CD4-positive, alpha-beta T cell treated with Interleukin-6 for 4 hours (primary cell): ENCODE measurements around the gene PARD3B.

Source experiments
- DNase-seq: peaks from one replicate; pipeline ENCODE4 v3.0.0-alpha.2; 2020; ENCODE audit warnings: mixed read lengths

Gene PARD3B

DNA sequence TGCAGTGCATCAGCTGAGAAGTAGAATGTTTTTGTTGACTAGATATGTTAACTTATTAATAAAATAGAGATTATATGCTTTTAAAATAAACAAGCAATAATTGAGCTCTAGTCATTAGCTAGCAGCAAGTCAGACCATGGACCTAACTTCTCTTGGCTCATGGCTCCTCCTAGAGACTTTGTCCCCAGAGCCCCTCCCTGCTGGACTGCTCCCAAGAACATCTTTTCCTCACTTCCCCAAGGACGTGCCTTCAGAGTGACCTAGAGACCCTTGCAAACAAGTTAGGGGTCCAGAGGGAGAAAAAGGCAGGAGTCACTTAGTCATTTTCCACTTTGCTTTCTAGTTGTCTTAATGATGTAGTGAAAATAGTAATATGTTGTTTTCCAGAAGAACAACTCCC is 824.5 kb downstream of the PARD3B start:
- DNase-seq: no peak

DNA sequence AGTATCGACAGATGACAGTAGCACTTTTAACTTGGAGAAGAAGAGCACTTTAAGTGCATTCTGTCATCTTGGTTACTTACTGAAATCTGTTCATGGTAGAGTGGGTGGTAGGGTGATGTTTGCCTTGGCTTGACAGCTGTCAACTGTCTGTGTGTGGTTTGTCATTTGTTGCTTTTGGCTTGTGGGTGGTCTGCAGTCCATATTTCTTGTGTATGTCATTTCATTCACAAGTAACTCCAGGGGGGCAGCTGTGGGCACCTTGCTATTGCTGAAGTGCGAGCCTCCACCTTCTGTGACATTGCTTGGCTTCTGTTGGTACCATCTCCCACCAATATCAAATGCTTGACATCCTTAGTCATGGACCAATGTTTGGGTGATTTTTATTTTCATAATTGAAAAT is 825.5 kb downstream of the PARD3B start:
- no peak for DNase-seq

DNA sequence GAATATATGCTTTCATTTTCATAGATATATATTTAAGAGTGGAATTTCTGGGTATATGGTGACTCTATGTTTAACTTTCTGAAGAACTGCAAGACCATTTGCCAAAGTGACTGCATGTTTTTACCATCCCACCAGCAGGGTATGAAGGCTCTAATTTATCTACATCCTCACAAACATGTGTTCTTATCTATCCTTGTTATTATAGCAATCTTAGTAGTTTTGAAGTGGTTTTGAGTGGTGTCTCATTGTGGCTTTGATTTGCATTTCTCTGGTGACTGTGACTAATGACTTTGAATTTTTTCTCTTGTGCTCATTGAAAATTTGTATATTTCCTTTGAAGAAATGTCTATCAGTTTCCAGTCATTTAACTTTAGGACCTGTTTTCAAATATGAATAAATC is 826.9 kb downstream of the PARD3B start:
- DNase-seq: no peak

DNA sequence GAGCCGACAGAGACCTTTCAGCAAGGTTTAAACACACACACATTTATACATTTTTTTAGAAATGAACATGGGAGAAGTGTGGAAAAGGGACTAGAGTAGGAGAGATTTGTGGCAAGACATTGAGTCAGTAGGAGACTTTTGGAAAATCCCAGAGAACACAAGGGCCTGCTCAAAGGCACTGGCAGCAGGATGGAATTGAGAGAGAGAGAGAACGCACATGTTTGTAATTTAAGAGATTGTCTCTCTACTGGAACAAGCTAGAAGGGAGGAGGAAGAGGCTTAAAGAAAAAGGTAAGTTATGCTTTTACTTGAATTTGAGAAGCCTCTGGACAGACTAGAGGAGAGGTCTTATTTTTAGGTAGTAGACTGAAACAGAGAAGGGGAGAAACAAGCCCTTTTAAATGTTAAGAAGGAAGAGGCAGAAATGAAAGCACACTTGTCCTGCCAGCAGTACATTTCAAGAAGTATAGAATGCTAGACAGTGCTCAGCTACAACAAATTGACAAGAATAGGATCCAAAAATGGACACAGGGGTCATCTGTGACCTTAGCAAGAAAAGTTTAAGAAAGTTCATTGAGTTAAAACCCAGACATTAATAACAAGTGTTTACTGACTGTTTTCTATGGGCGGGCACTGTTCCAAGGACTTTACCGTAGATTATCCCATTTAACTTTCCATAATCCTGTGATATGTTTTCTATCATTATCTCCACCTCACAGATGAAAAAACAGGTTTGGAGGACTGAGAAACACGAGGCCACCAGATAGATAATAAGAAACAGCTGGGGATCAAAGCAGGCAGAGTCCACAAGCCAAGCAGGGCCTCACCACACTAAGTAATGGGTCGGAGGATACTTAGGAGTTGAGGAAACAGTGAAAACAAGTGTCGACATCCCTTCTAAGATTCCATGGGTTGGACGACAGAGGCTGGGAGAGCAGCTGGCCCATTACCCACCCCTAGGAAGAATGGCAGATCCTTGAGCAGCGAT is 830.5 kb downstream of the PARD3B start:
- no peak for DNase-seq

DNA sequence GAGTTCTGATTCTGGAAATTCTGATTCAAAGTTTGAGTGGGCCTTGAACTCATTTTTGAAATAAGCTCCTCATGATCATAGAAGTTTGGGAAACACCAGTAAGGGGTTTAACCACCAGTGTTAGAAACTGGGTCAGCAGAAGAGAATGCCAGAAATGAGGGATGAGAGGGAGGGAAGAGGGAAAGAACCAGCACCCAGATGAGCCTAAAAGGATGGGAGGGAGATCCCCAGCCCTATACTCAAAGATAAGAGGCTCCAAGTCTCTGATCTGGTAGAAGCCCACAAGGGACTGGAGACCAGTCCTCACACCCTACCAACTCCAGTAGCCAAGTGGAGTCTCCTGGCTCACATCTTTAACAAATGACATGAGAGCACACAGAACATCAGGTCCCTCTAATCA is 832.0 kb downstream of the PARD3B start:
- no peak for DNase-seq

DNA sequence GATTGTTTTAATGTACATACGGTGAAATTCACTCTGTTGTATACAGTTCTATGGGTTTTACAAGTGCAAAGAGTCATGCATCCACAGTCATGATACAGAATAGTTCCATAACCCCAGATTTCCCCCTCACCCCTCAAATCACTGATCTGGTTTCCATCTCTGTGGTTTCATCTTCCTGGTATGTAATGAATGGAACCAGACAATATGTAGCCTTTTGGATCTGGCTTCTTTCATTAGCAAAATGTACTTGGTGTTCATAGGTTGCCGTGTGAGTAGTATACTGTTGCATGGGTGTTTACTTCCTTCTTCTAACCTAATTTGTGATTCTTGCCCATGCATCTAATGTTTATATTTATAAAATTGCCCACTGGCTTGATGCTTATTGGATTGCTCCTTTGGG is 838.3 kb downstream of the PARD3B start:
- no peak for DNase-seq

DNA sequence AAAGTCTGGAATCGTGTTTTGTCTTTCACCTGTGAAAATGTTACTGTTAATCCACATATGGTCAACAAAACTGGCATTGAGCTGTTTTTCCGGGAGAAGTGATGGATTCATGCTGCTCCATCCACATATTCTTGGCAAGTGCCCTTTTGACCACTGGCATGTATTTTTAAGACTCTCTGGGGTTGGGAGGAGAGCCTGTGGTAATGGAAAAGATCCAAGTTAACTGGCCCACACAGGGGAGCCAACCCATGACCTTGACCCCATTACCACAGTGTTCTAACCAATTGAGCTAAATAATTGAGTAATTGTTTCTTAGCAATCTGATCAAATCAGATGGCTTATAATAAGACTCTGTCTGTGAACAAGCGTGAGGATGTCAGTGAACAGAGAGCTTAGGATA is 840.8 kb downstream of the PARD3B start:
- no peak for DNase-seq

DNA sequence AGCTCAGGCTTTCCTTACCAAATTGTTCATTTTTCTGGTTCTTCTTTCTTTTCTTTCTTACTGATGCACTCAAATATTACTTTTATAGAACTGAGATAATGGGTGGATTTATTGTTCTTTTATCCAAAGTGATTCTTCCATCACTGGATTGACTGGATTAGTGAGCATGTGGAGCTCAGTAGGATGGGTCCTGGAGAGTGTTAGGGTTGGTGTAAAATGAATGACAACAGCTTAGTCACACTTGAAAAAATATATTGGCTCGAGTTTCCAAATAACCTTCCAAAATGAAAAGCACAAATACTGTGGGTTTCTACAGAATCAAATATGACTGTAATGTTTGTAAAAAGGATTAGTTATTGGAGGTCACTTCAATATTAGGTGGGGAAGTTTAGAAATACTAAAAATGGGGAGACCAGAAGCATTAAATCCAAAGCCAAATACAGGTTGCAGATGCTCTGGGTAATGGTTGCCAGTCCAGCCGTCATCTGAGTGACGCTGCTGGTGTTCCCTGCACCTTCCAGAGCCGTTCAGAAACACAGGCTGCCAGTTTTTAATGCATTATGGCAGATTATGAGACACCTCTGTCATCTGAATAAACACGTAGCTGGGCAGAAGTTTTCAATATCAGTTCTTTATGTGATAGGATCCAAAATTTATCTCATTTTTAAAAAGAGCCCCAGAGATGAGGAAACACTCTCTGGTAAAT is 842.2 kb downstream of the PARD3B start:
- no peak for DNase-seq

DNA sequence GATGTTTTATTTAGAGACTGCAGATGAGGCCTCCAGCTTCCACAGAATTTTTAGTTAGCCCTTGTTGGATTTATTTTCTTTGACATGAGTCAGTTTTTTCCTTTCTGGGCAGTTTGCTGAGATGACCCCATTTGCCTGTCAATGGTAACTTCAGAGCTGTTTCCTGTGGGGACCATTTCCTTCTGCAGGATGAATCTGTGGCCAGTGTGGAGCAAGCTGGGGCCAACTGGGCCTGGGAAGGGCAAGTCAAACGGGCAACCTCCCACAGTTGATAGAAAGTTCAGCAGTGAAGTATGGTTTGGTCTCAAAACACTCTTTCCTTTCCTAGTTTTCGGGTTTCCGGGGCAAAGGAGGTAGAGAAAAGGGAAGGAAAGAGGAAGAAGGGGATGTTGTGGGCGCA is 845.6 kb downstream of the PARD3B start:
- no peak for DNase-seq

DNA sequence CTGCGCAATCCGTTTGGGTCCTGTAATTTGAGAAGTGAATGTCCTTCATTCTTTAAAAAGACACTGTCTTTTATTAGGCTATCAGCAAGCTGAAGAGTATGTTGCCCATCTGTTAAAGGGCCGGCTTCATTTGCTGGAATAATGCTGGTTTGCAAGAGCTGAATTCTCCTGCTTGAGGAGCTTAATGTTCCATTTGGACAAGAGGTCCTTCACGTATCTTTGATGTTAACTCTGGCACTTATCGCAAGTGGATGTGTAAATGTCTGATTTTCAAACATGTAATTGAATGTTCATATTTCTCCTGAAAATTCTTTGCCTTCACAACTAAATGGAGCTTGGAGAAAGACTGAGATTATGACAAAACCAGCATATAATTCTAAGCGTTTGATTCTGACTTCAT is 856.2 kb downstream of the PARD3B start:
- no peak for DNase-seq

DNA sequence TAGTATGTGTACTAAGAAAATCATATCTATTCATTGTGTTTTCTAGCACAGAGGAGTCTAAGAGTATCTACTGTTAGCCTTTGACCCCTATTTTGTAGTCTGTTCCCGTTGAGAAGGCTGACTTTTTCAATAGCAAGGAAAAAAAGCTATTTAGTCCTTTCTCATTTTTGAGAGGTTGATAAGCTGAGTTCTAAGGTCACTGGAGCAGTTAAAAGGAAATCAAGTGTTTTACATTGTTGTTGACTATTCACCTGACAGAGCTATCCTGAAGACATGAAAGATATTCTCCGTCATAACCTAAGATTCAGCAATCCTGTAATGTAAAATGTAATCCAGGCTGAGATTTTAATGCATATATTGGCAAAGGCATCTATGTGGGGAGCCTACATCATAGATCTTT is 856.7 kb downstream of the PARD3B start:
- DNase-seq: no peak

DNA sequence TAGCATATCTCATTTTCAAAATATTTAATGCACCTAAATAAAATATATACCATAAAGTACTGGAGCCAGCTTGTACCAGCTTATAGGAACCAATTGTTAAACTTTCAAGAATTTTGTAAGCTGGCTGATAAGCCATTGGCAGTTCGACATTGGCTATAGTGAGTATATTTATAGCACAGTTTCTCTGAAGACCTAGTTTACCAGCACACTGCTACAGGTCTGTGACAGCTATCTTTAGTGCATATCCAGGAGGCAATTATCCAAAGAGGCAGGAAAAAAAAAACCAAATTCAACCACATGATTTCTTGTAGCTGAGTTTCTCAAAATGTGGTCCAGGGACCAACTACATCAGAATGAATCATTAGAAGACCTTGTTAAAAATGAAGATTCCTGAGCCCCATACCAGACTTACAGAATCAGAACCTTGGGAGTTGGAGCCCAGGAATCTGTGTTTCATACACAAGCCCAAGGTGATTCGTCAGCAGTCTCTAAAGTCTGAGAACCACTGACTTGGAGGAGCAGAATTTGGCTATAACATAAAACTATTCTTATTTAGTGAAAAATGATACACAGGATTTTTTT is 858.1 kb downstream of the PARD3B start:
- DNase-seq: no peak

DNA sequence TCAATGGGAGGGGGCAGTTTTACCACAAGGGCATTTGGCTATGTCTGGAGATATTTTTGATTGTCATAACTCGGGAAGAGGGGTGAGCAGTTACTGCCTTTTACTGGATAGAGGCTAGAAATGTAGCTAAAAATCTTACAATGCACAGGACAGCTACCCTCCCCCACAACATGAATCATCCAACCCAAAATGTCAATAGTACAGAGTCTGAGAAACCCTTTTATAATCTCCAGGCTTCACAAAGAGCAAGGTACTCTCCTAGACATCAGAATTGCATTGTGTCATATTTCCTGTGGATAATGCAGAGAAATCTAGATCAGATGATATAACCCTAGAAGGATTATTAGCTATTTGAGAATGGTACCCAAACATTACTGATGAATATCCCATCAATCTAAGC is 859.9 kb downstream of the PARD3B start:
- no peak for DNase-seq

DNA sequence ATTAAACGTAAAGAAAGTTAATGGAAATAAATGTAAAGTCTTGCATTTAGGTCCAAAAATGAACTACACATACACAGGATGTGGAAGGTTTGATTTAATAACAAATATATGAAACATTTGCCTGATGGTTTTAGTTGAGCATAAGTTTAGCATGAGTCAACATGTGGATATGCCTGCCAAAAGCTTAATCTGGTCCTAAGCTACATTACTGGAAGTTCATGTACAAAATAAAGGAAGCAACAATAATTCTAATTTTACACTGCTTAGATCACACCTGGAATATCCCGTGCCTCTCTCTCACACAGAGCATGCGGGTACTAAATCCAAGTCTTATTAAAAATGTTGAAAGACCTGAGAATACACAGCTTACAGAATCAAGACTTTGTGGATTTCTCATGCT is 860.5 kb downstream of the PARD3B start:
- DNase-seq: no peak

DNA sequence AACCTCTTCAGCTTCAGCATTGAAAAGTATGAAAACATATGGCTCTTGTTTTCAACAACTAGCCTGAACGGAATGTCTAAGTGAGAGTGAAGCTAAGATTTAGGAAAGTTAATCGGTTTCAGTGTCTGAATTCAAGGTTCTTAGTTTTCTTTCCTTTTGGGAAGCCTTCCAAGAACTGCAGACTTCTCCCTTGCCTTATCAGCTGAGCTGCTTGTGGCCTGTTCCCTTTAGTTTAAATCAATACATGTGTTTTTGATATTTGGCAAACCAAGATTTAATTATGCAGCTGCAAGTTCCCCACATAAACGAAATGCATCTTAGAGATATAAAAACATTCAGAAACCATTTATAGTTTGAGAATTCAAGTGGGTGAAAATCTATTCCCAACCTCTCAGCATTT is 862.7 kb downstream of the PARD3B start:
- no peak for DNase-seq

DNA sequence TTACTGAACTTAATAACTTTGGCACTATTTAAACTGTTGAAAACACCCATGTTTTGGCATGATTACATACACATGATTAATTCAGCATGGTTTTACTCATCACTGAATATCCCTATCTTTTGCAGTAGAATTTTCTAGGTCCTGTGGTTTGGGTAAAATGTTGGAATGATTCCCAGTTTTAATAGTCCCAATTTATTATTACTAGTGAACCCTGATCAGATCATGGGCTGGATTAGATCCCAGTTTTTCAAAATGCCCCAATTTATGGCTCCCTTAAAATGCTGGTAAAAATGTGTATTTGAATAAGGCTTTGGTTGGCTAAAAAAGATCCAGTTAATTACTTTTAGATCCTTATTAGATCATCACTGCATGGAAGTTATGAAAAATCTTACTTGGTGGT is 863.4 kb downstream of the PARD3B start:
- no peak for DNase-seq

DNA sequence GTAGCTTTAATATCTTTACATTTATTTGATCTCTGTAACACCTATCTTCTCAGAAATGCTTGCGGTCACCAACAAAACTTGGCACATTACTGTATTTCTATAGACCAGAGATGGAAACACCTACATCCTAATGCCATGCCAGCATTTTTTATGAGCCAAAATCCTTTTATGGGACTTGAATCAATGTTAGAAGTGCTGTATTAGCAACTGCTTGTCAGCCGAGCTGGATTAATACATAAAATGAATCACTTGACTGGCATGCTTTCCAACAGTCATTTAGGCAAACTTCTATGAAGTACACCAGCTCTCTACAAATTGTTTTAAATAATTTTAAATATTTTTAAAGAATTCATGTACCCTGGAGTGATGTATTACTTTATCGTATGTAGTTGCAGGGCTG is 864.1 kb downstream of the PARD3B start:
- no peak for DNase-seq

DNA sequence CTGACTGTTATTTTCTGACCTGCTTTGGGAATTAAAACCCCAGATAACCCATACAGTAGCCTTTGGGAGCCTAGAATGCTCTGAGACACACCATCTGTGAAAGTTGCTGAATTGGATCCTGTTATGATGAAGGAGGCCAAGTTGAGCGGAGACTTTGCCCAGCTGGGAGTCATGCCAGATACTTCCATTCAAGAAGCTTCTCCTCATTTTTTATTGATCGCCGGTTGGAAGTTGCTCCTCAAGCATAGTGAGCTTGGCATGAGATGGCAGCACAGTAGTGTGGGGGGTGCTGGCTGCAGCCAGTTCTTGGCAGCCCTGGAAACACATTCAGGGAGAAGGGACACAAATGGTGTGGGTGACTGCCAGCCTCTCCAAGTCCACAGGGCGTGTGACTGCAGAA is 866.3 kb downstream of the PARD3B start:
- DNase-seq: no peak

DNA sequence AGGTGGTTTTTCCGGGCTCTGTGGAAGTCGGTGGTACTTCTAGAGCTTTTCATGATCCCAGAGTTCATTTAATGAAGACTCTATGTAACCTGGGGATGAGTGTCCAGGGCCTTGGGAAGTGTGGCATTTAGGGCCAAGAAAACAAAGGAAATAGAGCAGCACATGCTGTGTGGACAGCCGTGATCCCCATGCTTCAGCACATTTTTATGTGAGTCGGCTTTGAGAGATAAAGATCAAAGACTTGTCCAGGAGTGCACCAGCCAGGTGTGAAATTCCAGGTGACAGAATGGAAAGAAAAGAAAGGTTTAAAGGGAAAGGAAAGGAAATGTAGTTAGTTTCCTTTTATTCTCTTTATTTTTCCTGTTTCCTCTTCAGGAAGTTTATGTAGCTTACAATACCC is 879.1 kb downstream of the PARD3B start:
- DNase-seq: no peak

DNA sequence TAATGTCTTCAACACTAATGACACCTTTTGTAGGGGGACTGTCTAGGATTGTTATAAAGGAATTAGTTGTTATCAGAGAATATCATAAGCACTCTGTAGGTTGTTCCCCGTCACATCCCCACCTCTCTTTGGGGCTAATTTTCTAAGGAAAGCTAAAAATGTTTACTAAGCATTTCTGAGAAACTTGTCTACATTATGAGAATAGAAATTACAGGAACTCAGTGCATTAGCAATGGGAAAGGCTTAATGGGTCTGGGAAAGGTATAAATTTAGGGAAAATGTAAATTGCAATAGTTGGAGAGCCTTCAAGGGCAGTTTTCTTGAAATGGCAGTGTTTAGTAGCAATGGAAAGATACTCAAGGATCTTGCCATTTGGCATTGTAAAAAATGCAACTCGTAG is 879.8 kb downstream of the PARD3B start:
- DNase-seq: no peak

DNA sequence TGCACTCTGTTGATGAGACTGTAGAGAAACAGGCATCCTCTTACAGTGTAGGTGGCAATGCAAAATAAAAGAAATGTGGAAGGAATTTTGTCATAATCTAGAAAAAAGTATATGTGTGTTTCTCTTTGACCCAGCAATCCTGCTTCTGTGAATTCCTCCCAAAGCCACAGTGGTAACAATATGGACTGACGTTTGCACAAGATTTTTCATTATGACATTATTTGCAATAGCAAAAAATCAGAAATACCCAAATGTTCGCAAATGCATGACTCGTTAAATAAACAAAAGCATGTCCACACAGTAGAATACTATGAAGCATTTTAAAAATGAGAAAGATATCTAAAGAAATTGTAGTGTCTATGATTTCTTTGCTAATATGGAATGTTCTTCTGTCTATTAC is 881.8 kb downstream of the PARD3B start:
- DNase-seq: no peak

DNA sequence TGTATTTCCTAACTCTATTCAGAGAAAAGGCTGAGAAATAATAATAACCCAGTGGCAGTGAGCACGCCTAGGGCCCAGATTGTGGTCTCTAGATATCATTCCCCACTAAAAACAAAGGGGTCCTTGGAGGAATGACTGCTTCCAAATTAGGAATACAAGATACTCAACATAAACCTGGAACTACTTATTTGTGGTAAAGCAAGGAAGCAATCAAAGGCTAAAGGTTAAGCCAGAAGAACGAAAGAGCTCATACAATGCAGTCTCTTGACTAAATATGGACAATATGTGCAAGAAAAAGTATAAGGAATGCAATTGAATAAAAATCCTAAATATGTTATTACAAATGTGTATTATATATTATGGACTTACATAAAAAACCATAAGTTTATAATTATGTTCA is 883.5 kb downstream of the PARD3B start:
- DNase-seq: no peak

DNA sequence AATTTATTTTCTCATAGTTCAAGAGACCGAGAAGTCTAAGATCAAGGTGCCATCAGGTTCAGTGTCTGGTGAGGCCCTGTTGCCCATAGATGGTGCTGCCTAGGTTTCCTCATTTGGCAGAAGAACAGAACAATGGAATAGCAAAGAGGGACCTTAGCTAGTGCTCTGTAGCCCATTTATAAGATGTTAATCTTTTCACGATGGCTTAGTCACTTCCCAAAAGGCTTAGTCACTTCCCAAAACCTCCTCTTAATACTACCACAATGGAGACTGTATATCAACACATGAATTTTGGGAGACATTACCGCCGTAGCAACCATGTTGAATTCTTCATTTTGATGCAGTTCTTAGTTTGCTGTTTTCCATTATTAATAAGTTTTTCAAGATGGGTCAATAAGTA is 890.7 kb downstream of the PARD3B start:
- no peak for DNase-seq

DNA sequence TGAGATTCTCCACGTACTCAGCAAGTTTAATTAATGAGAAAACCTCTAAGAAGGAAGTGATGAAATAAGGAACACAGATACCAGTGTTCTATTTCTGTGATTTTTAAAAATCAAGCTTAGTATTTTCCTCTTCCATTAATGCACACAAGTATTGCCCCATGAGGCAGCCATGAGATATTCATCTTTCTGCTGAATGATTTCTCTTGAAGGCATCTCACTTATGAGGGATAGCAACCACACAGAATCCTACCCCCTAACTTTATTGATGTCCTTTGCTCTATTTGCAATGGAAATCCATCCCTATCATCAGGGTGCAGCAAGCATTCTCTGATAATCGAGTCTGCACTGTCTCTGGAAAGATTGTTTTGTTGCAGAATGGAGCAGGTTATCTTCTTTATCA is 893.0 kb downstream of the PARD3B start:
- no peak for DNase-seq
